HEK293 (cell line): Measurements from ENCODE around the gene SLX9.

ENCODE experiments used
- CTCF ChIA-PET: fragments of 350-600 bp; formaldehyde crosslinking; extraction: SDS; loops from one replicate; lab custom pipeline; 2021; ENCODE audit warnings: antibody characterized with exemption; lab: Yijun Ruan, JAX
- POLR2A ChIA-PET: fragments of 300-600 bp; formaldehyde crosslinking; extraction: SDS; loops from one replicate; lab custom pipeline; 2020; ENCODE audit warnings: antibody characterized with exemption, inconsistent platforms; lab: Yijun Ruan, JAX
- H3K27ac ChIP-seq: fragments of 200-500 bp; sonication (Bioruptor generic); 2 replicates; pipeline ENCODE4 v1.5.1; 2014; ENCODE audit warnings: low read depth, low read length, control low read depth, inconsistent platforms; ENCODE audit errors: extremely low read depth
- H3K36me3 ChIP-seq, 2 experiments: fragments of 200-500 bp in 1 of 2; sonication (Bioruptor generic) in 1 of 2; 1 replicate in 1 of 2; 2 replicates in 1 of 2; pipeline ENCODE4 v1.5.1; 2014 to 2017; ENCODE audit warnings: inconsistent platforms in 2 of 2, low read length in 2 of 2; ENCODE audit not compliant: control insufficient read depth in 2 of 2, insufficient read depth in 1 of 2
- H3K4me1 ChIP-seq: fragments of 200-500 bp; sonication (Bioruptor generic); 2 replicates; pipeline ENCODE4 v1.5.1; 2014; ENCODE audit warnings: mild to moderate bottlenecking, low read length, inconsistent platforms; ENCODE audit not compliant: control insufficient read depth, insufficient read depth
- H3K4me3 ChIP-seq: 2 replicates; pipeline ENCODE4 v1.5.1; 2011; ENCODE audit warnings: low read depth, mild to moderate bottlenecking, control low read depth, low read length, moderate library complexity
- H3K9me3 ChIP-seq: fragments of 200-500 bp; sonication (Bioruptor generic); 2 replicates; pipeline ENCODE4 v1.5.1; 2014; ENCODE audit warnings: low read depth, low read length, inconsistent platforms; ENCODE audit not compliant: control insufficient read depth, insufficient read depth
- EGR2 ChIP-seq: fragments of 450-650 bp; formaldehyde crosslinking; IDR thresholded peaks from 2 replicates; pipeline ENCODE4 v1.5.1; 2016; ENCODE audit warnings: low read depth, missing biosample characterization, missing genetic modification characterization
- GLIS1 ChIP-seq: fragments of 450-650 bp; formaldehyde crosslinking; IDR thresholded peaks from 2 replicates; pipeline ENCODE4 v1.5.1; 2016; ENCODE audit warnings: missing biosample characterization, missing genetic modification characterization
- GLIS2 ChIP-seq: fragments of 450-650 bp; formaldehyde crosslinking; IDR thresholded peaks from 2 replicates; pipeline ENCODE4 v1.5.1; 2016; ENCODE audit warnings: missing biosample characterization, missing genetic modification characterization
- INSM2 ChIP-seq: fragments of 450-650 bp; formaldehyde crosslinking; IDR thresholded peaks from 2 replicates; pipeline ENCODE4 v1.5.1; 2016; ENCODE audit warnings: missing biosample characterization, missing genetic modification characterization
- KLF1 ChIP-seq: fragments of 450-650 bp; formaldehyde crosslinking; IDR thresholded peaks from 2 replicates; pipeline ENCODE4 v1.5.1; 2016; ENCODE audit warnings: missing biosample characterization, missing genetic modification characterization
- KLF7 ChIP-seq: fragments of 450-650 bp; formaldehyde crosslinking; IDR thresholded peaks from 2 replicates; pipeline ENCODE4 v1.5.1; 2016; ENCODE audit warnings: missing biosample characterization, missing genetic modification characterization, borderline replicate concordance
- SP7 ChIP-seq: fragments of 450-650 bp; formaldehyde crosslinking; IDR thresholded peaks from 2 replicates; pipeline ENCODE4 v1.5.1; 2016; ENCODE audit warnings: missing biosample characterization, missing genetic modification characterization
- YY2 ChIP-seq: fragments of 450-650 bp; formaldehyde crosslinking; IDR thresholded peaks from 2 replicates; pipeline ENCODE4 v1.5.1; 2016; ENCODE audit warnings: missing biosample characterization, missing genetic modification characterization
- ZBTB21 ChIP-seq: fragments of 450-650 bp; formaldehyde crosslinking; IDR thresholded peaks from 2 replicates; pipeline ENCODE4 v1.5.1; 2017; ENCODE audit warnings: missing biosample characterization, missing genetic modification characterization
- ZFHX2 ChIP-seq: fragments of 450-650 bp; formaldehyde crosslinking; conservative IDR thresholded peaks from 2 replicates; pipeline ENCODE4 v1.5.1; 2016; ENCODE audit warnings: missing biosample characterization, missing genetic modification characterization
- ZIC2 ChIP-seq: fragments of 450-650 bp; formaldehyde crosslinking; IDR thresholded peaks from 2 replicates; pipeline ENCODE4 v1.5.1; 2016; ENCODE audit warnings: missing biosample characterization, missing genetic modification characterization
- ZNF24 ChIP-seq: fragments of 450-650 bp; formaldehyde crosslinking; IDR thresholded peaks from 2 replicates; pipeline ENCODE4 v1.5.1; 2016; ENCODE audit warnings: missing biosample characterization, missing genetic modification characterization
- ZNF394 ChIP-seq: fragments of 450-650 bp; formaldehyde crosslinking; IDR thresholded peaks from 2 replicates; pipeline ENCODE4 v1.5.1; 2016; ENCODE audit warnings: missing biosample characterization, missing genetic modification characterization, mild to moderate bottlenecking, moderate library complexity, borderline replicate concordance
- ZNF521 ChIP-seq: fragments of 450-650 bp; formaldehyde crosslinking; IDR thresholded peaks from 2 replicates; pipeline ENCODE4 v1.5.1; 2017; ENCODE audit warnings: missing biosample characterization, mild to moderate bottlenecking, missing genetic modification characterization
- ZNF530 ChIP-seq: fragments of 450-650 bp; formaldehyde crosslinking; IDR thresholded peaks from 2 replicates; pipeline ENCODE4 v1.5.1; 2016; ENCODE audit warnings: low read depth, missing biosample characterization, missing genetic modification characterization
- ZNF626 ChIP-seq: fragments of 450-650 bp; sonication (Bioruptor Pico); formaldehyde crosslinking; IDR thresholded peaks from 2 replicates; pipeline ENCODE4 v1.5.1; 2018; ENCODE audit warnings: missing biosample characterization, missing genetic modification characterization, inconsistent platforms
- TF ChIP-seq, protein P1 (sequence below): fragments of 450-650 bp; formaldehyde crosslinking; IDR thresholded peaks from 2 replicates; pipeline ENCODE4 v1.5.1; 2016; ENCODE audit warnings: missing biosample characterization, missing genetic modification characterization, low read depth

Gene SLX9

GRCh38 chr21:45011911-45012661 is 72.3 kb downstream of the SLX9 start (continued):
- TF ChIP-seq SP7 (tag by site-specific recombination) = peak; percentile 46; the same call in 1 of the 2 replicates
- peak; percentile 100 for TF ChIP-seq GLIS1 (tag by site-specific recombination)
- TF ChIP-seq ZBTB21 (tag by site-specific recombination) = 0 out of 2 replicates have a peak, but pooled peaks have one; percentile 25
- TF ChIP-seq, protein P1, sequence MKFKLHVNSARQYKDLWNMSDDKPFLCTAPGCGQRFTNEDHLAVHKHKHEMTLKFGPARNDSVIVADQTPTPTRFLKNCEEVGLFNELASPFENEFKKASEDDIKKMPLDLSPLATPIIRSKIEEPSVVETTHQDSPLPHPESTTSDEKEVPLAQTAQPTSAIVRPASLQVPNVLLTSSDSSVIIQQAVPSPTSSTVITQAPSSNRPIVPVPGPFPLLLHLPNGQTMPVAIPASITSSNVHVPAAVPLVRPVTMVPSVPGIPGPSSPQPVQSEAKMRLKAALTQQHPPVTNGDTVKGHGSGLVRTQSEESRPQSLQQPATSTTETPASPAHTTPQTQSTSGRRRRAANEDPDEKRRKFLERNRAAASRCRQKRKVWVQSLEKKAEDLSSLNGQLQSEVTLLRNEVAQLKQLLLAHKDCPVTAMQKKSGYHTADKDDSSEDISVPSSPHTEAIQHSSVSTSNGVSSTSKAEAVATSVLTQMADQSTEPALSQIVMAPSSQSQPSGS (tag by site-specific recombination) = no peak
- TF ChIP-seq EGR2 (tag by site-specific recombination) = peak; percentile 28; the same call in 1 of the 2 replicates
- TF ChIP-seq ZIC2 = peak; percentile 29; the same call in 1 of the 2 replicates
- TF ChIP-seq GLIS2 (tag by site-specific recombination) = peak; percentile 38; the same call in 1 of the 2 replicates

- ChIA-PET CTCF (interaction anchor here (0.5 to 2.3 kb wide), 9 partner anchors 10 to 502 kb away, joined by 3 to 8 read pairs (median 4); partner anchors contain the start of gene KRTAP10-4), POLR2A (interaction anchor here (0.7 to 1.7 kb wide), 4 partner anchors 11 to 139 kb away, joined by 3 to 9 read pairs (median 4); partner anchors contain the start of genes ADARB1 and PTTG1IP)
- no peaks in the 10 kb centered on the region for H3K36me3 ChIP-seq
- no peak overlapping the region for H3K27ac ChIP-seq
- H3K9me3 ChIP-seq = no peaks in the 10 kb centered on the region
- TF ChIP-seq ZFHX2 (tag by site-specific recombination) (peak; percentile 37; the same call in 1 of the 2 replicates), INSM2 (tag by site-specific recombination) (no peak), ZNF394 (peak; percentile 91), EGR2 (tag by site-specific recombination) (0 out of 2 replicates have a peak, but pooled peaks have one; percentile 11), KLF1 (tag by site-specific recombination) (peak; percentile 32; the same call in 1 of the 2 replicates), ZNF521 (tag by site-specific recombination) (no peak)
- H3K4me1 ChIP-seq = 0 out of 2 replicates have a peak, but pooled peaks cover 2% of the 10 kb centered on the region
- H3K4me3 ChIP-seq = peak overlapping the region; percentile 8; the same call in 1 of the 2 replicates
These were observed 72.9 kb downstream of the SLX9 start for GRCh38 chr21:45012662-45013259.

GRCh38 chr21:45013260-45013841 is 73.5 kb downstream of the SLX9 start:
- H3K36me3 ChIP-seq = no peaks in the 10 kb centered on the region
- CTCF ChIA-PET = interaction anchor here (0.5 to 2.3 kb wide), 7 partner anchors 9 to 440 kb away, joined by 3 to 8 read pairs (median 5); partner anchors contain the start of gene KRTAP10-4
- H3K4me3 ChIP-seq = no peak overlapping the region
- no peaks in the 10 kb centered on the region for H3K9me3 ChIP-seq
- H3K27ac ChIP-seq = no peak overlapping the region
- POLR2A ChIA-PET = interaction anchor here (0.7 to 1.7 kb wide), 3 partner anchors 16 to 140 kb away, joined by 3 to 9 read pairs (median 4); partner anchors contain the start of genes ADARB1 and PTTG1IP
- no peak for TF ChIP-seq ZNF626 (tag by site-specific recombination)
- TF ChIP-seq ZNF24 (tag by site-specific recombination) = no peak
- no peak for TF ChIP-seq KLF7 (tag by site-specific recombination)
- no peak for TF ChIP-seq ZNF530 (tag by site-specific recombination)
- TF ChIP-seq YY2 (tag by site-specific recombination) = no peak
- H3K4me1 ChIP-seq = 0 out of 2 replicates have a peak, but pooled peaks cover 2% of the 10 kb centered on the region
